Glutamatergic neuron (in vitro differentiated cells): ENCODE data around the gene LPA. TPM values are rescaled to one million over a fixed set of nuclear protein-coding genes. Genes with fewer than 3 reads are reported as not detected.

Source experiments
- DNase-seq: peaks from one replicate; pipeline ENCODE4 v3.0.0; 2022
- H3K27ac Mint-ChIP-seq: one replicate; pipeline ENCODE4 v1.8.0; 2020; ENCODE audit warnings: mild to moderate bottlenecking, mixed read lengths, inconsistent platforms; ENCODE audit not compliant: unreplicated experiment
- H3K27me3 Mint-ChIP-seq: one replicate; pipeline ENCODE4 v1.8.0; 2020; ENCODE audit warnings: mild to moderate bottlenecking, moderate library complexity, mixed read lengths, inconsistent platforms; ENCODE audit not compliant: unreplicated experiment
- H3K36me3 Mint-ChIP-seq: one replicate; pipeline ENCODE4 v1.8.0; 2020; ENCODE audit warnings: mild to moderate bottlenecking, mixed read lengths, inconsistent platforms; ENCODE audit not compliant: unreplicated experiment
- H3K4me1 Mint-ChIP-seq: one replicate; pipeline ENCODE4 v1.8.0; 2020; ENCODE audit warnings: mild to moderate bottlenecking, low read depth, mixed read lengths, inconsistent platforms; ENCODE audit not compliant: unreplicated experiment
- H3K4me3 Mint-ChIP-seq: one replicate; pipeline ENCODE4 v1.8.0; 2020; ENCODE audit warnings: mild to moderate bottlenecking, mixed read lengths, inconsistent platforms; ENCODE audit not compliant: unreplicated experiment
- H3K9me3 Mint-ChIP-seq: one replicate; pipeline ENCODE4 v1.8.0; 2020; ENCODE audit warnings: mild to moderate bottlenecking, moderate library complexity, mixed read lengths, inconsistent platforms; ENCODE audit not compliant: unreplicated experiment
- total RNA-seq: library from RNA; stranded (reverse); fragmentation: NEBNext Ultra II Directional; extraction: Animal tissue kit (Norgen Biotek cat#: 25700); gene quantifications from one replicate; pipeline ENCODE4 v1.2.1, GENCODE V29; 2021; ENCODE audit not compliant: unreplicated experiment
- TF ChIP-seq, protein P1 (sequence below): fragments of 200-600 bp; sonication (generic); IDR thresholded peaks from one replicate; pipeline ENCODE4 v1.5.0; 2021; ENCODE audit not compliant: partially characterized antibody, unreplicated experiment

The LPA gene
- total RNA-seq, 1 donor from 2014 or later, result 1.9 TPM

DNA sequence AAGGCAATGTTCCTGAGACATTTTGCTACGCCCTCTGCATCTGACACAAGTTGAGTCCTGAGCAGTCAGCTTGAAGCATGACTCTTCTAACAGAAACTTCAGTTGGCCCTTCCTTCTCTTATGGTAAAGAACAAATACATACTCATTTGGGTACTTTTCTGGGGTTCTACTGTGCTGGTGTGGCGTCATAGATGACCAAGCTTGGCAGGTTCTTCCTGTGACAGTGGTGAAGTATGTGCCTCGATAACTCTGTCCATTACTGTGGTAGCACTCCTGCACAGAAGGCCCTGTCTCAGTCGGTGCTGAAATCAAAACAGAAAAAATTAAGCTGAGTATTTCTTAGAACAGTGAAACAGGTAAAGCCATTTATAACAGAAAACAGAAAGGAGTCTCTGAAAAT lies 163.4 kb downstream of the LPA start:
- H3K36me3 Mint-ChIP-seq, result peaks cover 26% of the 10 kb centered on the region
- H3K9me3 Mint-ChIP-seq, result no peaks in the 10 kb centered on the region
- H3K4me3 Mint-ChIP-seq, result no peak overlapping the region
- H3K27ac Mint-ChIP-seq, result no peak overlapping the region
- H3K4me1 Mint-ChIP-seq, result no peaks in the 10 kb centered on the region
- no peak for DNase-seq
- H3K27me3 Mint-ChIP-seq, result peaks cover 6% of the 10 kb centered on the region
- TF ChIP-seq, protein P1, sequence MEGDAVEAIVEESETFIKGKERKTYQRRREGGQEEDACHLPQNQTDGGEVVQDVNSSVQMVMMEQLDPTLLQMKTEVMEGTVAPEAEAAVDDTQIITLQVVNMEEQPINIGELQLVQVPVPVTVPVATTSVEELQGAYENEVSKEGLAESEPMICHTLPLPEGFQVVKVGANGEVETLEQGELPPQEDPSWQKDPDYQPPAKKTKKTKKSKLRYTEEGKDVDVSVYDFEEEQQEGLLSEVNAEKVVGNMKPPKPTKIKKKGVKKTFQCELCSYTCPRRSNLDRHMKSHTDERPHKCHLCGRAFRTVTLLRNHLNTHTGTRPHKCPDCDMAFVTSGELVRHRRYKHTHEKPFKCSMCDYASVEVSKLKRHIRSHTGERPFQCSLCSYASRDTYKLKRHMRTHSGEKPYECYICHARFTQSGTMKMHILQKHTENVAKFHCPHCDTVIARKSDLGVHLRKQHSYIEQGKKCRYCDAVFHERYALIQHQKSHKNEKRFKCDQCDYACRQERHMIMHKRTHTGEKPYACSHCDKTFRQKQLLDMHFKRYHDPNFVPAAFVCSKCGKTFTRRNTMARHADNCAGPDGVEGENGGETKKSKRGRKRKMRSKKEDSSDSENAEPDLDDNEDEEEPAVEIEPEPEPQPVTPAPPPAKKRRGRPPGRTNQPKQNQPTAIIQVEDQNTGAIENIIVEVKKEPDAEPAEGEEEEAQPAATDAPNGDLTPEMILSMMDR, result no peak

GRCh38 chr6:160494576-160494975 lies 169.5 kb downstream of the LPA start:
- Mint-ChIP-seq H3K27me3 (no peaks in the 10 kb centered on the region), H3K27ac (no peak overlapping the region), H3K4me3 (no peak overlapping the region)

DNA sequence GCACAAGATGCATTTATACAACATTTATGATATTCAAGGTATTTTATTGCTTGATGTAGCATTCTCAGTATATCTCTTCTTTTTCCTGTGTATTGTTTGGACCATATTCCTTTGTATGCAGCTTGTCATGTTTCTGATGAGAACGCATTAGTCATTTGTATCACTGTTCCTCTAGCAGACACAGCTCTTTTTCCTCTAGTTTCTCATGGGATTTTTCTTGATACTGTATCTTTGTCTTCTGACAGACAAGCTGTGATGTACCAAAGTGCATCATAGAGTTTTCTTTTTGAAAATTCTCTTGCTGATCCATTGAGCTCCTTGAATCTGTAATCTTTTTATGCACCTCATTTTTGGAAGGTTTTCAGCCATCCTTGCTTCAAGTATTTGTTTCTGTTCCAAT lies 175.0 kb downstream of the LPA start:
- H3K27ac Mint-ChIP-seq, result no peak overlapping the region
- H3K4me3 Mint-ChIP-seq, result no peak overlapping the region
- H3K36me3 Mint-ChIP-seq, result no peaks in the 10 kb centered on the region
- no peaks in the 10 kb centered on the region for H3K4me1 Mint-ChIP-seq
- DNase-seq, result no peak
- peaks cover 1% of the 10 kb centered on the region for H3K27me3 Mint-ChIP-seq
- TF ChIP-seq, protein P1, result no peak
- no peaks in the 10 kb centered on the region for H3K9me3 Mint-ChIP-seq

More at GRCh38 chr6:160494576-160494975, 169.5 kb downstream of the LPA start:
- DNase-seq, result no peak
- Mint-ChIP-seq H3K4me1 (peaks cover 6% of the 10 kb centered on the region), H3K36me3 (no peaks in the 10 kb centered on the region), H3K9me3 (no peaks in the 10 kb centered on the region)
- TF ChIP-seq, protein P1, result no peak

DNA sequence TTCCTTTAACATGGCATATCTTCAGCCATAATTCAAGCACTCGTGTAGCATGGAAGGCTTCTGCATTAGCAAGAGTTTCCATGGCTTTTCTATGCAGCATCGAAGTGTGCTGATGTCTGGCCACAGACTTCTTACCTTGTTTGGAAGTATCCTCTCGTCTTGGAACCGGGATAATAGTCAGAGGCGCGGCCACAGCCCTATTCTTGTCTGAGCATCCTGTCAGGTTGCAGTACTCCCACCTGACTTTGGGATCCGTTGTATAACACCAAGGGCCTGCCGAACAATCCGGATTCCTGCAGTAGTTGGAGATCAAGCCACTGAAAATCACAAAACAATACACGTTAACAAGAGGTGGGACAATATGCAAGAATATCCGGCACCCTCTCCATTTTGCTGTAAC lies 177.0 kb downstream of the LPA start:
- H3K36me3 Mint-ChIP-seq, result no peaks in the 10 kb centered on the region
- TF ChIP-seq, protein P1, result no peak
- H3K9me3 Mint-ChIP-seq, result no peaks in the 10 kb centered on the region
- no peak for DNase-seq
- H3K4me3 Mint-ChIP-seq, result no peak overlapping the region
- peaks cover 1% of the 10 kb centered on the region for H3K27me3 Mint-ChIP-seq
- no peaks in the 10 kb centered on the region for H3K4me1 Mint-ChIP-seq
- no peak overlapping the region for H3K27ac Mint-ChIP-seq

Other genes starting within 250 kb of the LPA start
- not detected for gene PLG, start 38.0 kb upstream of the LPA start, total RNA-seq